ENCODE data around the gene S100A2.
A peak's percentile ranks its signal among the peaks of the same experiment; 100 is the strongest.

Gene S100A2

DNA sequence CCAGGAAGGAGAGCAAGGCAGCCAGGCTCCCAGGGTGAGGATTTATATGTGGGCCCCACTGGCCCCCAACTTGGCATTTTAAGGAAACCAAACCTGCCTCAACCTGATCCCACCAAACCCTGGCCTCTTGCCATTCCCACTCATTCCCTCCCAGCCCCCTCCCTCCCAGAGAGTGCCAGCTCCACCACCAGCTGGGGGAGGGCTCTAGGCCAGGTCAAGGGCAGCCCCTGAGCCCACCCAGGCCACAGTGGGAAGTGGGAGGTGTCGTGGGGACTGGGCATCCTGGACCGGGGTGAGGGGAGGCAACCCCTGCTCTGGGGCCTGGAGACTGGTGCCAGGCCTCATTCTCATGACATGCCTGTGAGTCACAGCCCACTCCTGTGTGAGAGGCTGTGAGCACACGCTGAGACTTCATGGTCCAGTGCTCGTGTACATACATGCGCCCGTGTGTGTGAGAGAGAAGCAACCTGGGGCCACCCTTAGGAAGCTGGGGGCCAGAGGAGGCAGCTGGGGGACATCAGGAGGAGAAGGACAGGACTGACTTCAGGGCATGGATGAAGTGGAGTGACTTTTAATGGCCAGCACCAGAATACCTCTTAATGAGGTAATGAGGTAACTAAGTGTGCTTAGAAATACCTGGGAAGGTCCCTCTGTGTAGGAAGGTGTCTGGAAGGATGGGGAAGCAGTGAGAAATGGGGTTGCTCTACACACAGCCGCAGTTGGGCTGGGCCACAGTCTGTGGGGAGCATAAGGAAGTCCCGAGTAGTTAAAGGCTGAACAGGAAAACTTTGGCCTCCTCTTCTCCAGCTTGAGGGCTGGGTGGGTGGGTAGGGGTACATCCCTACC lies at the start of gene S100A2:
Gene S100A2, minus strand, starts transcription at position 316 of the 846 bp plus-strand sequence. CDS start 1,967 bp downstream, outside the sequence.
- DNase-seq: no peak

DNA sequence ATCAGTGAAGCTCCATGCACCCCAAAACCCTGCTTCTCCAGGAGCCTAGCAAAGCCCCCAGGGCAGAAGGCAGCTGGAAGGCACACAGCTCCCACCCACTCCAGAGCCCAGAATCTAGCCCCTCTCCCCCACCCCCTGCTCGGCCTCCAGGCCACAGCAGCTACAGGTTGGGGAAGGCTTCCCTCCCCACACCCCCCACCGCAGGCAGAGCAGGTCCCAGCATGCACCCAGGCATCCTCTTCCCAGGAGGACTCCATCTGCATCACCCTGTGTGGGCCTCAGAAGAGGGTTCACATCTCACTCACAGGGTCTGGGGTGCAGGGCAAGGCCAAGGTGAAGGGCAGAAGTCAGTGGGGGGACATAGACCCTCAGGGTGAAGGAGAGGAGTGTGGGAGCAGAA lies 49.8 kb upstream of the S100A2 start:
- DNase-seq: no peak

- no peak for DNase-seq
These were observed 49.3 kb upstream of the S100A2 start for GRCh38 chr1:153614906-153615305.

GRCh38 chr1:153614189-153614900 lies 48.7 kb upstream of the S100A2 start:
- no peak for DNase-seq

DNA sequence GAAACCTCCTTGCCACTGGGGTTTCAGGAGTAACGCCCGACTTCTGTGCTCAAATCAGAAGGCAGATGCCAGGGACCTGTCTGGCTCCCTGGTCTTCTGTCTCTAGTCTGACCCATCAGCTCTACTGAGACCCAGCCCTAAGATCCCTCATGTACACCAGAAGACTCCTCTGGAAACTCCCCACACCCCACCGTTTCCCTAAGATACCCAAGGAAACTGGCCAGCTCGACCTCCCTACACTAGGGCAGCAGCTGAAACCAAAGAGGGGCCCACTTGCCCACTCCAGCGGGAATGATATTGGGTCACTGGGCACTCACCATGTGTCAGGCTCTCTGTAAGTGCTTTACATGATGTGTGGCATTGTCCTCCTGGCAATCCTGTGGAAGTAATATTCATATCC lies 47.8 kb upstream of the S100A2 start:
- DNase-seq: no peak

DNA sequence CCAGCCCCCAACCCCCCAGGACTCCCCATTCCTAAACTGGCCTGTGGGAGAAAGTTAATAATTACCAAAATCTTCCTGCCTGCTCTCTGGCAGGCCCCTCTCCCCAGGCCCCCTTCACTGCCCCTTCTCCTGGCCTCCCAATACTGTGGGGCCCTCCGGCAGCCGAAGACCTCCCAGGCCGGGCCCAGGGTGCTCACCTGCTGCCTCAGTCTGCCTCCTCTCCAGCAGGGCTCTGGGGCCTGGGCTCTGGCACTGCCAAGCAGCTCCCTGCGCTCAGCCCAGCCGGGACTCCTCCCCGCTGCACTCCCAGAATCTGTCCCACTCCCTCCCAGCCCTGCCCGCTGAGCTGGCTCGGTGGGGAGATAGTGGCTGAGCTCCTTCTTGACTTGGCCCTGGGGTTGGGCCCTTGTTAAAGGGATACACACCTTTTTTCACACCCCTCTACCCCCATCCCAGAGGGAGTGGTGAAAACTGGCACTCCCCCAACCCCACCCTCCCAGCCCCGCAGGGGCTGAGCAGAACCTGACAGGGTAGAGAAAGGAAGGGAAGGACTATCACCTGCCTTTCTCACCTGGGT lies 47.2 kb upstream of the S100A2 start, which contains the start of gene S100A16:
Gene S100A16, minus strand, starts transcription at position 383 of the 577 bp plus-strand sequence. CDS start 4,986 bp downstream, outside the sequence.
- DNase-seq: no peak

DNA sequence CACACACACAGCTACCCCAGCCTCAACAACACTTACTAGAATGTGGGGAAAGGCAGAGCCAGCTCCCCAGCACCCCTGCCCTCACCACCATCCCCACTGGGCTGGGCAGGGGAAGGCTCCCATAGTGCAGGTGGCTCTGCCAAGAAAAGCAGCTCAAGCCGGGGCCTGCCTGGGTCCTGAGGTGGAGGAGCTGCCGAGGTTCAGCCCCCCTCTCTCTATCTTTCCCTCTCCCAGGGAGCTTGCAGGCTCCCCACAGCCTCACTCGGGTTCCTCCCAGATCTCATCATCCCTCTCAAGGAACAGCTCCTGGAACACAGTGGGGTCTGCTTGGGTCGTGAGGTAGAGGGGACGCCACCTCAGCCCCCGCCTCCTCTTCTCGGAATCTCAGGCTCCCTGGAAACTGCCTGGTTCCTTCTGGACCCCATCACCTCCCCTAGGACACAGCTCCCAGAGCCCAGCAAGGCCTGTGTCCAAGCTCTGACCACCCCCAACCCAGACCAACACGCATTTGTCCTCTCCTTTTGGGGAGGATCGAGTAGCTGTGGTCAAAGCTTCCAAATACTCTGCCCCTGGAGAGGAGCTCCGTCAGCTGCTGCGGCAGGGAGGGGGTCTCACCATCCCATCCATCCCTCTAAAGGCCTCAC lies 46.6 kb upstream of the S100A2 start:
- DNase-seq: no peak

DNA sequence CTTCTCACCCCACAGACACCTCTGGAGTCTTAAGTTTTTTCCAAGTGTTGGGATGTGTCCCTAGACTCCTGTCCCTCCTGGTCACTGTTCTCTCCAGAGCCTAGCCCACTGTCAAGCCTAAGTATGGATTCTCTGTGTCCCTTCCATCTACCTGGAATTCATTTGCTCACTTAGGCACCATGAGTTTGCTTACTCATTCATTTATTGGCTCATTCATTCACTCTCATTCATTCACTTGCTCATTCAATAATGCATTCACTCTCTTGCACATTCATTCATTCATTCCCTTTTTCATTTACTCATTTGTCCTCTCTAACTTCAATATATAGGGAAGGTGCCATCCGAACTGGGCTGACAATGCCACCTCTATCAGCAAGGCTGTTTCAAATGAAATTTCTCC lies 45.7 kb upstream of the S100A2 start:
- DNase-seq: no peak

DNA sequence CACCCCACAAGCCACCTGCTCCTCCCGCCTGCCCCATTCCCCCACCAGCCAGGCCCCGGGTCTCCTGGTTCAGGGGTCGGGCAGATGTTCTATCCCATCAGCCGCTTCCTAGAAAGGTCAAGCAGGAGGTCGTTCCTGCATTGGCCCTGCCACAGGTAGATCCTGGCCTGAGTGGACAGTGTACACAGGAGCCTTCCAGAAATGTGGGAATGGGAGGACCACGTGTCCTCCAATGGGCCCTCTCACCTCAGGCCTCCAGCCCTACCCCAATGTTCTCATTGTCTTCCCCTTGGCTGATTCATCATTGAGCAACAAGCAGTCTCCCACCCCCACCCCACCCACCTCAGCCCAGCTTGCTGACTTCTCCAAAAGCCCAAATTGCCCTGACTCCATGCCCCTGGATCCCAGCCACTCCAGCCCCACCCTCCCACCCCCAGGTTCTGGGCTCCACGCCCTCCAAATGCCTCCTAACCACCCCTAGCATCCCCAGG lies 45.2 kb upstream of the S100A2 start:
- DNase-seq: no peak

DNA sequence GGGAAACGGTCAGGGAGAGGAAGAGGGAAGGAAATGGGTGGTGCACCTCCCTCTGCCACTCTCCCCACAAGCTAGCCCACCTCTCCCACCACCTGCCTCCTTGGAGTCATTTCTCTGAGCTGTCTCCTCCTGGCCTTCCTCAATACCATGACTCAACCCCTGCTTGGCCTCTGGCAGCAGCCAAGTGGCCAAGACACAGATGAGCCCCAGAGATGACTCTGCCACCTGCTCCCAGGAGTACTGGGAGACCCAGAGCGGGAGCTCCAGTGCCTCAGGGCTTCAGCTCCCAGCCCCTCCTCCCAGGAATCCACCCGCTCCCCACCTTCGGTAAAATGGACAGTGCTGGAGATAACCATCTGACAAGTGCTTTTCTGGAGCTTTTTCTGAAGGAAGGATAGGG lies 44.7 kb upstream of the S100A2 start:
- DNase-seq: no peak

GRCh38 chr1:153609585-153609907 lies 43.9 kb upstream of the S100A2 start:
- no peak for DNase-seq

DNA sequence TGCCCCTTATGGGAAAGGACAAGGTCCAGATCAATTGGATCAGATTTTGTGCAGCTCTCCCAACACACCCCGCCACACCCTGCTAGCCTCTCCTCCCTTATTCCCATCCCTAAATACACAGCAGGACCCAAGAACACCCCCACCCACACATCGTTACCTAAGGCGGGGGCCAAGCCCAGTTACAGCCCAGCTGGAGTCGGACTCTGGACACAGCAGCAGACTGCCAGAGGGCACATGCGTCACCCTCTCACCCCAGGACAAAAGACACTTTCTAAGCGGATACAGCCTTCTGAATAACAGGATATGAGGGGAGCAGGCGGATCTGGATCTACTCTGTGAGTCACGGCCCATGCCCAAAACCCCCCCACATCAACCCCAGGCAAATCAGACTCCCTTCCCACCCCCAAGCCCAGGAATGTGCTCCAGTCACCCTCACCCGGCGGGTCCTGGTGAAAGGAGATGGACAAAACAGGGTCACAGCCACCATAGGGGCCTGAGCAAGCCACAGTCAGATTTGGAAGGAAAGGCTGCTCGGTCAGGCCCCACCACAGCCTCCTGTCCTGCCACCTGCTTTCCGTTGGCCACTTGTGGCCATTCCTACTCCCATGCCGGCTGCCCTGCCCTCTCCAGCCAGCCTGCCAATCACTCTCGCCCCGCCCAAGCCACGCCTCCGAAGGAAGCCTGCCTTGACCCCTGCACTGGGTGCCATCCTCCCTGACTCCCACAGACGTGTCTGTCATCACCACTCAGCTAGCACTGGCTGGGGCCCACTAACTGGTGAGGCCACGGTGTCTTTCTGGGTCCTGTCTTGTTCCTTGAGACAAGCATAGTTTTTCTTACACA lies 43.3 kb upstream of the S100A2 start:
- no peak for DNase-seq

- no peak for DNase-seq
These were observed 42.5 kb upstream of the S100A2 start for GRCh38 chr1:153608089-153608682.

DNA sequence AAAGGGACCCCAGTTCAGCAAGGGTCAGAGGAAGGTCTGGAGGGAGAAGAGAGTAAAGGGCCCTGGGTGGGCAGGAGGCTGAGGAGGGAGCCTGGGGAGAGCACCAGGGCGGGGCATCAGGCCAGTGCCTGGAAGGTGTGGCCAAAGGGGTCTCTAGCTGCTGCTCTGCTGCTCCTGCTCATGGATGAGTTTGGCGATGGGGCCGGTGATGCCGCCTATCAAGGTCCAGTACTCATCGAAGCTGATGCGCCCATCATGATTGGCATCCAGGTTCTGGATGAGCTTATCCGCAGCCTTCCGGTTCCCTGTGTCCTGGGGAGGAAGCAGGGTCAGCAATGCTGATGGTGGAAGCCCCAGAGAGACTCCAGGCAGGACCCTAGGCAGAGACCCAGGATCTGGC lies 41.7 kb upstream of the S100A2 start:
- no peak for DNase-seq

GRCh38 chr1:153606194-153606593 lies 40.5 kb upstream of the S100A2 start:
- no peak for DNase-seq

DNA sequence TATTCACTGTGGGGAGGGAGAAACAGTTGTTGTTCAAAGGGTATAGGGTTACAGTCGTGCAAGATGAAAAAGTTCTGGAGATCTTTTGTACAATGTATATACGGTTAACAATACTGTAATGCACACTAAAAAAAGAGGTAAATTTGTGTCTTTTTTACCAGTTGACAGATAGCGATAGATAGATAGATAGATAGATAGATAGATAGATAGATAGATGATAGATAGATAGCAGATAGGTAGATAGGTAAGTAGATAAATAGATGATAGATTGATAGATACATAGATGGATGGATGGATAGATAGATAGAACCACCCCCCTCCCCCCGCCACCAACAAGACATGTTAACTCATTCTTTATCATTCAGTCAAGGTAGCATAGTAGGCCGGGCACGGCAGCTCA lies 37.1 kb upstream of the S100A2 start:
- no peak for DNase-seq

DNA sequence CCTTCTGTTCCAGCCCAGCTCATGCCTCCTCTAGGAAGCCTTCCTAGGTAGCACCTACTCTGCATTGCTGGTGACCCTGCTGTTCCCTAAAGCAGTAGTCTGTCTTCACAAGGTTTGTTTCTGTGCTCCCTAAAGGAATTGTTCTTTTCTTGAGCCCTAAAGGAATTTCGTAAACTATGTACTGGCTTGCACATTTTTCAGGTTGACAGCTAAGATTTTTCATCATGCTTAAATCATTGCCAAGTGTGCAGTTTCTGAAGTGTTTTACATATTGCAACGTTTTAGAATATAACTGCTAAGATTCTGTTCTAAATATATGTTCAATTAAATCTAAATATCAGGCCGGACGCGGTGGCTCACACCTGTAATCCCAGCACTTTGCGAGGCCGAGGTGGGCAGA lies 34.2 kb upstream of the S100A2 start:
- DNase-seq: no peak

DNA sequence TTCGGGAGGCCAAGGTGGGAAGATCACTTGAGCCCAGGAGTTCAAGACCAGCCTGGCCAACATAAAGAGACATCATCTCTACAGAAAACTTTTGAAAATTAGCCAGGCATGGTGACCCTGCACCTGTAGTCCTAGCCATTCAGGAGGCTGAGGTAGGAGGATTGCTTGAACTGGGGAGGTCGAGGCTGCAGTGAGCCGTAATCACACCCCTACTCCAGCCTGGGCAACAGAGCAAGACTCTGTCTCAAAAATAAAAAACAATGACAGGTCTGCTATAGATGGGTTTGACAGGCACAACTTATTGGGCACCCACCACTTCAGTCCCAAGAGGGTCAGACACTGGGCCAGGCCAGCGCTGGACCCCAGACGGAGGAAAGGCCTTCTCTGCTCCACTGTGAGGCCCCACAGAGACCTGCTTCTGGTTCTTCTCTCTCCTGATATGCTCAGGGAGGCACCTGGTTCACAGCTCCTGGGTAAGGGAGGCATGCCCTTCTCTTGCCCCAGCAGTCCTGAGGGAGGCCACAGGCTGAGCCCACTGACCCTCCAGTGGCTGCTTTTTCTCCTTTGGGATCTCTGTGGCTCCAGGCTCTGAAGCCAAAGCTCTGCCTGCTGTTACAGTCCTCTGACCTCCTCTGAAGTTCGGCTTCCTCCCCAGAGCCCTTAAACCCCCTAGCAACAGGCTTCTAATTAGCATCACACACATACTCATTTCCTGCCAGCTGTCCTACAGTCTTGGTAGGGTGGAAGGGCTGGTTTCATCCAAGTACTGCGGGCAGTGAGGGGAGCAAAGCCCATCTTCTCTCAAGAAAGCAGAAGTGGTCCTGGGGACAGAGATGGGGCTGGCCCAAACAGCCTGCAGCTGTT lies 32.9 kb upstream of the S100A2 start:
- peak; percentile 87 for DNase-seq

DNA sequence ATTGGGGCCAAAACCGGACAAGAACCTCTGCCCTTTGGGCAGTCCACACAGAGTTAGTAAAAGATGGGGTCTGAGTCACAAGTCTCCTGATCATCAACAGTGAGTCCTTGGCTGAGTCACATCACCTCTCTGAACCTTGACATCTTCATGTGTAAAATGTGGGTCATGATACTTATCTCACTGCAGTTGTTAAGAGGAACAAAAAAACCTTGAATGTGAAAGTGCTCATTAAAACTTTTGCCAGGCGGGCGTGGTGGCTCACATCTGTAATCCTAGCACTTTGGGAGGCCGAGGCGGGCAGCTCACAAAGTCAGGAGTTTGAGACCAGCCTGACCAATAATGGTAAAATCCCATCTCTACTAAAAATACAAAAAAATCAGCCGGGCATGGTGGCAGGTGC lies 31.6 kb upstream of the S100A2 start:
- DNase-seq: no peak

DNA sequence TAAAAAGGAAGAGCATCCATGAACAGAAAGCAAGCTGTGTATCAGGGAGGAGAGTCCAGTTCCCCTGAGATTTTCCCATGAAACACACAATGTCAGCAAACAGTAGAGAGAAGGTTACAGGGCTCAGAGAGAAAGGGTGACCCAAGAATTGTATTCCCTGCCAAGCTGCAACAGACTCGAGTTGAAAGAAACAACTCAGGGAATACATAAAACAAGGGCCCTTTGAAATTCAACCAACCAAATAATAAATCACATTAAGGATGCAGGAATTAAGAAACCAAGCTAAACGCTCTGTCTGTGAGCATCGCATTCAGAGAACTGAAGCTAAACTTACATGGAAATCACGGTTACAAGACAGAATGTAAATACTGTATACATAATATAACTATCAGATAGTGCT lies 27.1 kb upstream of the S100A2 start:
- no peak for DNase-seq

GRCh38 chr1:153588482-153588881 lies 22.8 kb upstream of the S100A2 start:
- no peak for DNase-seq
